IPS-20b (cell line): ENCODE results near the gene RPTOR.

ENCODE experiments used
- H3K27ac ChIP-seq: one replicate; pipeline ENCODE4 v1.5.1; 2013; ENCODE audit warnings: low read length
- H3K27me3 ChIP-seq: 2 replicates; pipeline ENCODE4 v1.6.1; 2013; ENCODE audit warnings: mild to moderate bottlenecking, low read length, inconsistent platforms; ENCODE audit not compliant: insufficient read depth
- H3K36me3 ChIP-seq: 2 replicates; pipeline ENCODE4 v1.6.1; 2013; ENCODE audit warnings: low read depth, mild to moderate bottlenecking, inconsistent platforms, low read length, moderate library complexity; ENCODE audit not compliant: insufficient read depth
- H3K4me1 ChIP-seq: 2 replicates; pipeline ENCODE4 v1.6.1; 2013; ENCODE audit warnings: mild to moderate bottlenecking, control low read depth, inconsistent platforms, low read length, moderate library complexity; ENCODE audit not compliant: insufficient read depth
- H3K4me3 ChIP-seq: 2 replicates; pipeline ENCODE4 v1.5.1; 2013; ENCODE audit warnings: mild to moderate bottlenecking, low read length, inconsistent platforms
- H3K9ac ChIP-seq: 2 replicates; pipeline ENCODE4 v1.6.1; 2013; ENCODE audit warnings: low read depth, mild to moderate bottlenecking, inconsistent platforms, low read length, moderate library complexity
- H3K9me3 ChIP-seq: 2 replicates; pipeline ENCODE4 v1.6.1; 2013; ENCODE audit warnings: mild to moderate bottlenecking, low read depth, low read length, inconsistent platforms; ENCODE audit not compliant: insufficient read depth

RPTOR gene

DNA sequence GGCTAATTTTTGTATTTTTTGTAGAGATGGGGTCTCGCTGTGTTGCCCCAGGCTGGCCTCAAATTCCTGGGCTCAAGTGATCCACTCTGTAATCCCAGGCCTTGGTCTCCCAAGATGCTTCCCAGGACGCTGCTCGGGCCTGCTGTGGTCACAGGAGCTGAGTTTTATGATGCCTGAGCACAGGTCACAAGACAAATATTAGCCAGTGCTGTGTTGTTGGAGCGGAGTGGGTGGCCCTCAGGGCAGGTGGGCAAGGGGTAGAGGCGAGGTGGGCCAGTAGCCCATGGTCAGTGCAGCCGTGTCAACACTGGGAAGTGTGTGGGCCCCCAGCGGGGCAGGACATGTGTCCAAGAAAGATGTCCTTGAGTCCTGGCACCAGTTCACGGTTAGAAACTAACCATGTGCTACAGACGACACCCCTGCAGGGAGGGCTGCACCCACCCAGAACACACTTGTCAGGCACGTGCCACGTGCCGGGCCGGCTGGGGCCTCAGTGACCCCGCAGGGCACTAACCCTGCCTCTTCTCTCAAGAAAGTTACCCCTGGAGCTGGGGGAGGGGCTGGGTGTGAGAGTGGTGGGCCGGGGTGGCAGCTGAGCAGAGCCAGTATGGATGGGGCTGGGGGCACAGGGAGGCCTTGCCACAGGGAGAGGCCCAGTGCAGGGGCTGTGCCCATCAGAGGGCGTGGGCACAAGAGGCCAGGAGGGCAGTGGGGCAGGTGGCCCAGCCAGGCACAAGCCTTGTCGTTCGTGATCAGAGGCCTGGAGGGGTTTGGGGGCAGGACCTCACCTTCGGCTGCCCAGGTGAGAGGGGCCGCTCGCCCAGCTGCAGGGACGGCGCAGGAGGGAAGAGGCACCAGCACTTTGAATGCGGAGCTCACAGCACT is 343.9 kb downstream of the RPTOR start:
- Histone ChIP-seq H3K4me1 (no peaks in the 10 kb centered on the region), H3K9me3 (no peaks in the 10 kb centered on the region), H3K36me3 (peaks cover 14% of the 10 kb centered on the region; the same call in 1 of the 2 replicates), H3K27ac (no peak overlapping the region), H3K27me3 (no peaks in the 10 kb centered on the region), H3K4me3 (no peak overlapping the region), H3K9ac (no peak overlapping the region)

DNA sequence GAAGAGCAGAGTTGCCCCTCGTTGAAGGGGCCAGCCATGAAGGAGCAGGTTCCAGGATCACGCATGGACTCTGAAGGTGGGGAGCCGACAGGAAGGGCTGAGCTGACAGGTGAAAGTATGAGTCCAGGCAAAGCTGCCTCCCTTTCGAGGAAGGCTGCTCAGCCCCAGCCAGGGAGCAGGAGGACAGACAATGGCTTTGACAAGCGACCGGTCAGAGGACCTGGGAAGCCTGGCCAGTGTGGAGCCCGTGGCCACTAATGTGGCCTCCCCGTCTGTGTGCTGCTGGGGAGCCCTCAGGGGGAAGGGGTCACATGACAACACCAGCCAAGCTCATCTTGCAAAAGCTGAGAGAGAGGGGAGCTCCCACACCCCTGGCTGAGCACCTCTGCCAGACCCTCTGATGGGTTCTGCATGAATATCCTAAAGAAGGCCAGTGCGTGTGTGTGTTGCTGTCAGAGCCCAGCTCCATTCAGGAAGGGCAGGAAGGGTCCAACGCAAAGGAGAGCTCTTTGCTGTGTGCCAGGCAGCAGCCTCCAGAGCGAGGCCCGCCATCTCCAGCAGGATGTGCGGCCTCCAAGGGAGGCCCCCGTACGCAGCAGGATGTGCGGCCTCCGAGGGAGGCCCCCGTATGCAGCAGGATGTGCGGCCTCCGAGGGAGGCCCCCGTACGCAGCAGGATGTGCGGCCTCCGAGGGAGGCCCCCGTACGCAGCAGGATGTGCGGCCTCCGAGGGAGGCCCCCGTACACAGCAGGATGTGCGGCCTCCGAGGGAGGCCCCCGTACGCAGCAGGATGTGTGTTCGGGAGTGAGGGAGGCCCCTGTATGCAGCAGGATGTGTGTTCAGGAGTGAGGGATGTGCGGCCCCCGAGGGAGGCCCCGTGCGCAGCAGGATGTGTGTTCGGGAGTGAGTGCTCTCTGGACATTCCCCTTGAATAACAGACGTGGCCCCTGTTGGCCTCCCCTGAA is 344.9 kb downstream of the RPTOR start:
- peaks cover 16% of the 10 kb centered on the region; the same call in 1 of the 2 replicates for H3K36me3 ChIP-seq
- no peak overlapping the region for H3K27ac ChIP-seq
- no peak overlapping the region for H3K9ac ChIP-seq
- H3K9me3 ChIP-seq, result no peaks in the 10 kb centered on the region
- H3K4me3 ChIP-seq, result no peak overlapping the region
- no peaks in the 10 kb centered on the region for H3K27me3 ChIP-seq
- H3K4me1 ChIP-seq, result no peaks in the 10 kb centered on the region

DNA sequence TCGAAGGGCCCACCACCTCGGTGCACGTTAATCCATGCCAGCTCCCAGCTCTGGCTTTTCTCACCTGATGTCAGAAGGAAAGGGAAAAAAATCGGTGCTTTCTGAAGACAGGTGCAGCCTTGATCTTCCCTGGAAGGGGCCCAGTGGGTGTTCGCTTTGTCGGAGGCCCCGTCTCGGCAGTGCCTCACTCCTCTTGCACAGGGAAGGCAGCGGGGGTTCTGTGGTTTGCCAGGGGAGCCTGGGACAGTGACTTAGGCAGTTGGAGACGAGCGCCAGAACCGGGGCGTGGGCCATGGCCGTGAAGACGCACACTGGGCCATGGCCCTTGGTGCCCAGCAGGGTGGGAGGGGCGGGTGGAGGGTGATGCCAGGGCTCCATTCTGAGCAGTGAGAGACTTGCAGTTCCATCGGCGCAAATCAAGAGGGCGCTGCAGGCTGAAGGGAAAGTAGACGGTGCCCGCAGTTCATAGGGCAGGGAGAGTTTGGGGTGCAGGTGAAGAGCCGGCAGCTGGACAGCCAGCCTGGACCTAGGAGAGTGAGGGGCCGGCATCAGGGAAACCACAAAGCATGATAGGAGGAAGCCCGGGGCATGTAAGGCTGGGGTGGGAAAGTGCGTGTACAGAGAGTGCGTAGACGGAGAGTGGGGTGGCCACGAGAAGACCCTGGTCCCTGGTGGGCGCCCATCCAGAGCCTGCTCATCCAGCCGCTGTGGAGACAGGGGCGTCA is 345.7 kb downstream of the RPTOR start:
- no peak overlapping the region for H3K4me3 ChIP-seq
- no peaks in the 10 kb centered on the region for H3K9me3 ChIP-seq
- no peak overlapping the region for H3K9ac ChIP-seq
- H3K27me3 ChIP-seq, result no peaks in the 10 kb centered on the region
- H3K4me1 ChIP-seq, result no peaks in the 10 kb centered on the region
- H3K27ac ChIP-seq, result no peak overlapping the region
- peaks cover 16% of the 10 kb centered on the region; the same call in 1 of the 2 replicates for H3K36me3 ChIP-seq

DNA sequence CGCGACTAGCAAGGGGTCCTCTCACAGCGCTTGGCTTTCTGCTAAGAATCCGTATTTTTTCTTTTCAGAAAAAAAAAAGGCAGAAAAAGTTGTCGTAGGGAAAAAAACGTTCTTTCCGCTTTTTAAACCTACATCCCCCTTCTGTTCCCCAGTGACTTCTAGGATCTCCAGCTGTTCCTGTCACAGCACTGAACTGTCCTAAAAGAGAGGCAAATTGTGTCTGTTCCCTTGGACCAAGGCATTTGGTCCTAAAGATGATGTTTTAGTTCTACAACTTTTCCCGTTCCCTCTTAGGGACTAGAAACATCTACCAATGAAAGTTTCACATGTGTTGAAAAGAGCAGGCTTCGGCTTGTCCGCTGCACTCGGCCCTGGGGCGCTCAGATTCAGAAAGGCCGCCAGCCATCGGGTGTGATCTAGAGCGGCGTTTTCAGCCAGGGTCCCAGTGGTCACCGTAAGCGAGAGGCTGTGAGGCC is 346.3 kb downstream of the RPTOR start:
- Histone ChIP-seq H3K9me3 (no peaks in the 10 kb centered on the region), H3K9ac (no peak overlapping the region), H3K36me3 (peaks cover 16% of the 10 kb centered on the region), H3K4me3 (no peak overlapping the region), H3K27me3 (no peaks in the 10 kb centered on the region), H3K4me1 (no peaks in the 10 kb centered on the region), H3K27ac (no peak overlapping the region)

DNA sequence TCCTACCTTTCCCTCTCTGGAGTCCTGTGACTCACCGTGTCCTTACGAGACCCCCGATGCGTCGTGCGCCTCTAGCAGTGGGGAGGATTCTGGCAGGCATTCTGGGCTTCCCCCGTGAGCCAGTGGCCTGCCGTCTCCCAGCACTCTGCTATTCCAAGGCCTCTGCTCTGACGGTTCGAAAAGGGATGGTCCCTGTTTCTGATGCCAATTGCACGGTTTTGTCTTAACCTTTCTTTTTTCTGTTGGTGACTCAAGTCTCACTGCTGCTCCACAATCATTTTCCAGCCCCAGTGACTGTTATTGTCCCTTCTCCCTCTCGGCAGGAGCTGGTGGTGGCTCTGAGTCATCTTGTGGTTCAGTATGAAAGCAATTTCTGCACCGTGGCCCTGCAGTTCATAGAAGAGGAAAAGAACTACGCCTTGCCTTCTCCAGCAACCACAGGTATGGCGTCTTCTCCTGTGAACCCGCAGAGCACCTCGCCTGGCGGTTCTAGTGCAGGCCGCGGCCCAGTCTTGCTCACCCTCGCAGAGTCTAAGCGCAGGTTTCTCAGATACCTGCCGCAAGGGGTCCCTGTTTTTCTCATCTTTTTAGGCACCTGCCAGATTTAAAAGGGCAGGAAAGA is 346.9 kb downstream of the RPTOR start:
- no peaks in the 10 kb centered on the region for H3K9me3 ChIP-seq
- no peak overlapping the region for H3K4me3 ChIP-seq
- H3K4me1 ChIP-seq, result no peaks in the 10 kb centered on the region
- no peaks in the 10 kb centered on the region for H3K27me3 ChIP-seq
- H3K27ac ChIP-seq, result no peak overlapping the region
- H3K9ac ChIP-seq, result no peak overlapping the region
- H3K36me3 ChIP-seq, result peaks cover 16% of the 10 kb centered on the region

DNA sequence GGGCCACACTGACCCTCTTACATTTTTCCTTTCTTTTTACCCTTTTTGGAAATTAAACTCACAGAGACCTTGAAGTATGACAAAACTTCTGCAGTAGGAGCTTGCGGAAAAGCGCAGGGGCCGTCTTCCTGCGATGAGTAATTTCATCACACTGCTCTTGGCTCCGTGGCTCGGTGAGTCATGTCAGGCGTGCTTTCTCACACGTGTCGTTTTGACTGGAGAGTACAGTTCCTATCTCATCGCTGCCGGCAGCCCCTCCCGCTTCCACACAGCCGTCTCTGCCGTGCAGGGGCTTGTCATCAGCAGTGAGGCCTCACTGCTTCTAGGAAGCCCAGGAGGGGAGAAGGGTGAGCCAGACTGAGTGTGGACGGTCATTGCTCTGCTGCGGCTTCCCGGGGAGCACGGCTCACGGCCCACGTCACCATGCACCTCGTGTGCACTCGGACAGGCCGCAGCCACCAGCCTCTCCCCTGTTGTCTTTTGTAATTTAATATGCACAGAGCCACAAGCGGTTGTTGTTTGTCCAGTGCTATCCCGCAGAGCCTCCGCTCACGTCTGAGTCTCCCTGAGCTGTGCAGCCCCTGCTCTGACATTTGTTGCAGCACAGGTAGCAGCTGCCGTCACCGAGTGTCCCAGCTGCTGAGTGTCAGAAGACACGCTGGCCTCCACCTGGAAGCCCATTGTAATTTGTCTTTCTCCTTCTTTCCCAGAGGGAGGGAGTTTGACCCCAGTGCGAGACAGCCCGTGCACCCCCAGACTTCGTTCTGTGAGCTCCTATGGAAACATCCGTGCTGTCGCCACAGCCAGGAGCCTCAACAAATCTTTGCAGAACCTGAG is 347.6 kb downstream of the RPTOR start:
- H3K4me1 ChIP-seq, result no peaks in the 10 kb centered on the region

DNA sequence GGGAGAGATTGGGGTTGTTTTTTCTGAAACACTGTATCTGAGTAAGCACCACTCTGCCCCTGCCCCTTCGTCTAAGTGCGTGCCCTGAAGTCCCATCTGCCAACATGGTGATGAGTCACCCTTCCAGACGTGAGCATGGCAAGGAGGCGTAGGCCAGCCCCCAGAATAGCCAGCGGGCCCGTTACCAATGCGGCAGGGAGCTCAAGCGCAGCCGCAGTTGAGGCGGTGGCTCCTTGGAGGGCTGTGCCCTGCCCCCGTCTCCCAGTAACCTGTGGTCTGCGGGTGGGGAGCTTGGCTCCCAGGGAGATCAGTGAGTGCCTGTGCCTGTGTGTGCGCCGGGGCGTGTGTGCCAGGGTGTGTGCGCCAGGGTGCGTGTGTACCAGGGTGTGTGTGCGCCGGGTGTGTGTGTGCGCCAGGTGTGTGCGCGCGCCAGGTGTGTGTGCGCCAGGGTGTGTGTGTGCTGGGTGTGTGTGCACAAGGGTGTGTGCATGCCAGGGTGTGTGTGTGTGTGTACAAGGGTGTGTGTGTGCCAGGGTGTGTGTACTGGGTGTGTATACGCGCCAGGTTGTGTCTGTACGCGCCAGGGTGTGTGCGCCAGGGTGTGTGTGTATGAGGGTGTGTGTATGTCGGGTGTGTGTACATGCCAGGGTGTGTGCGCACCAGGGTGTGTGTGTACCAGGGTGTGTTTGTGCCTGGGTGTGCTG is 348.4 kb downstream of the RPTOR start:
- no peak overlapping the region for H3K4me3 ChIP-seq

More for the DNA sequence above, 347.6 kb downstream of the RPTOR start:
- H3K4me3 ChIP-seq, result no peak overlapping the region
- H3K27me3 ChIP-seq, result no peaks in the 10 kb centered on the region
- H3K9me3 ChIP-seq, result no peaks in the 10 kb centered on the region
- H3K27ac ChIP-seq, result no peak overlapping the region
- no peak overlapping the region for H3K9ac ChIP-seq
- H3K36me3 ChIP-seq, result peaks cover 16% of the 10 kb centered on the region

DNA sequence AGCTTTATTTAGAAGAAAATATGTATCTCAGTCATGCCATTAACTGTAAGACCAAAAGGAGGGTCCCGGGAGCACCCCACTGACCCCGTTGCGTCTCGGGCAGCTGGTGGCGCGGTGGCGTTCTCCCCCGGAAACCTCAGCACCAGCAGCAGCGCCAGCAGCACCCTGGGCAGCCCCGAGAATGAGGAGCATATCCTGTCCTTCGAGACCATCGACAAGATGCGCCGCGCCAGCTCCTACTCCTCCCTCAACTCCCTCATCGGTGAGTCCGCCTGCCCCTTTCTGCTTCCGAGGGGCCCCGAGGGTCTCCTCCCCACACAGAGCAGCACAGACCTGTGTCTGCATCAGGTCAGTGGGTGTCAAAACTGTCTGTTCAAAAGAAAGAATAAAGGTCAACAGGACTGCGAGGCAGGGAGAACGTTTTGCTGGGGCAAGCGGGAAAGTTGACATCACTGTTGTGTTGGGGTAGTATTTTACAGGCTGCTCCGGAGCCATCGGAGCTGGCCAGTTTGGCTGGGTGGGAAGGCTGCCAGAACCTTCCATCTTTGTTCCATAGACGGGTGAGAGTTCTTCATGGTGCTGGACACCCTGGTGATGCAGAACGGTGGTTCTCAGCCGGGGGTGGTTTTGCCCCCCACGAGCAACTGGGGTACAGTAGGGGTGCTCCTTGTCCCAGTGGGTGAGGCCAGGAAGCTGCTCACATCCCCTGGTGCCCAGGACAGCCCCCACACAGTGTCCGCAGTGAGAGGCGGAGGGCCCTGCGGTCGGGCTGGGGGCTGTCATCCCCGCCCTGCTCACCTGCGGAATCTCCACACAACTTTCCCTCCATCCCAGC is 349.2 kb downstream of the RPTOR start:
- Histone ChIP-seq H3K9me3 (no peaks in the 10 kb centered on the region), H3K27ac (no peak overlapping the region), H3K9ac (no peak overlapping the region), H3K4me3 (no peak overlapping the region), H3K27me3 (no peaks in the 10 kb centered on the region), H3K36me3 (peaks cover 16% of the 10 kb centered on the region), H3K4me1 (no peaks in the 10 kb centered on the region)

More for the DNA sequence above, 348.4 kb downstream of the RPTOR start:
- H3K36me3 ChIP-seq, result peaks cover 16% of the 10 kb centered on the region
- no peaks in the 10 kb centered on the region for H3K4me1 ChIP-seq
- no peaks in the 10 kb centered on the region for H3K9me3 ChIP-seq
- H3K27ac ChIP-seq, result no peak overlapping the region
- H3K27me3 ChIP-seq, result no peaks in the 10 kb centered on the region
- H3K9ac ChIP-seq, result no peak overlapping the region

DNA sequence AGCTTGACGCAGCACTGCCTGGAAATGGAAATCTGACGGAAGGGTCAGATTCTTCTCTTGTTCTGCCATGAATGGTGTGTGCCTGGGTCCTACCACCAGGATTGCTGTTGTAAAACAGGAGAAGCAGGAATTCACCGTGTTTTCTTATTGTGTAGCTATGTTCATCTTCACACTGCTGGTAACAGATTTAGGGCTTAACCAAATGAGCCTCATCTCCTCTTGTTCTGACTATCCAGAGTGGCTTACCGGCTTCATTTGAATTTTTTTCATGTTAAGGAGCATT is 349.7 kb downstream of the RPTOR start:
- H3K4me3 ChIP-seq, result no peak overlapping the region
- no peaks in the 10 kb centered on the region for H3K9me3 ChIP-seq
- H3K36me3 ChIP-seq, result peaks cover 16% of the 10 kb centered on the region
- no peak overlapping the region for H3K9ac ChIP-seq
- no peaks in the 10 kb centered on the region for H3K27me3 ChIP-seq
- H3K4me1 ChIP-seq, result no peaks in the 10 kb centered on the region
- H3K27ac ChIP-seq, result no peak overlapping the region
